Stomach (tissue), 9 donors: ENCODE data around the gene NFATC1. TPM values are rescaled to one million over a fixed set of nuclear protein-coding genes. Genes with fewer than 3 reads are reported as not detected.

Experiments
- DNase-seq, 2 donors: peaks; one replicate each; pipeline versions ENCODE4 v3.0.0 to v3.0.0-alpha.2; 2013 to 2019
- H3K27ac ChIP-seq, 5 donors: fragments of 200-600 bp in 4 of 5; sonication (generic) in 4 of 5; one replicate each; pipeline ENCODE4 v1.5.1; 2013 to 2019; ENCODE audit warnings: mild to moderate bottlenecking in 1 of 5, moderate library complexity in 1 of 5
- H3K27me3 ChIP-seq, 3 donors: fragments of 200-600 bp; sonication (generic); one replicate each; pipeline ENCODE4 v1.5.1; 2017 to 2019; ENCODE audit warnings: mixed run types in 1 of 3
- H3K36me3 ChIP-seq, 4 donors: fragments of 200-600 bp; sonication (generic); 1 replicate in 3 of 4; 2 replicates in 1 of 4; pipeline ENCODE4 v1.5.1; 2016 to 2019
- H3K4me1 ChIP-seq, 4 donors: fragments of 200-600 bp; sonication (generic); one replicate each; pipeline ENCODE4 v1.5.1; 2016 to 2019
- H3K4me3 ChIP-seq, 4 donors: fragments of 200-600 bp; sonication (generic) in 3 of 4; one replicate each; pipeline ENCODE4 v1.5.1; 2016 to 2019; ENCODE audit warnings: mild to moderate bottlenecking in 1 of 4
- H3K9me3 ChIP-seq, 4 donors: fragments of 200-600 bp; sonication (generic); one replicate each; pipeline ENCODE4 v1.5.1; 2016 to 2019
- EP300 ChIP-seq: sonication (generic); formaldehyde crosslinking; IDR thresholded peaks from one replicate; pipeline ENCODE4 v1.6.1; 2017; ENCODE audit warnings: antibody characterized with exemption
- POLR2A ChIP-seq, 4 donors: fragments of 450-650 bp; IDR thresholded peaks; one replicate each; pipeline ENCODE4 v1.6.1; 2016; ENCODE audit warnings: antibody characterized with exemption in 4 of 4, control low read depth in 2 of 4, mild to moderate bottlenecking in 1 of 4, moderate library complexity in 1 of 4
- POLR2AphosphoS5 ChIP-seq, 3 donors: sonication (generic); formaldehyde crosslinking; IDR thresholded peaks; one replicate each; pipeline ENCODE4 v1.6.1; 2016; ENCODE audit warnings: antibody characterized with exemption in 3 of 3
- WGBS, 5 donors: extraction: QIAGEN DNeasy Blood & Tissue Kit in 3 of 5; methylation state at CpG; one replicate each; pipeline versions ENCODE4 v1.1.5 to v1.1.7; 2013 to 2018; 5-methylcytosine and 5-hydroxymethylcytosine counted together
- intact Hi-C: fragments of 100-400 bp; cut with DNase I; formaldehyde crosslinking; loops from one replicate; pipeline ENCODE4 v1.15.1; 2023; ENCODE audit warnings: low total_unique reads
- polyA plus RNA-seq, 3 donors: library from polyadenylated mRNA; stranded (reverse); fragments of 200-250 nt; gene quantifications; one replicate each; pipeline ENCODE4 v1.2.3, GENCODE V29; 2013
- total RNA-seq, 5 donors: library from RNA; depleted of rRNA; stranded (reverse); fragments of >200 nt; gene quantifications; one replicate each; pipeline versions ENCODE4 v1.1.0 to v1.2.3, GENCODE V29; 2014 to 2016
- TF ChIP-seq, protein P1 (sequence below), 7 experiments: fragments of 450-650 bp in 4 of 7; fragments of 200-600 bp in 3 of 7; sonication (generic) in 3 of 7; IDR thresholded peaks; one replicate each; pipeline ENCODE4 v1.5.1; 2016 to 2019; ENCODE audit warnings: antibody characterized with exemption in 7 of 7, control low read depth in 2 of 7, mild to moderate bottlenecking in 1 of 7
- donor health status: healthy with polysubstance abuse.
- donor health status: Bipolar disorder and iron deficiency.
- donor health status: healthy.

Gene NFATC1
- total and polyA plus RNA-seq, 8 donors, result 2.6 to 14.0 (median 6.1) TPM

DNA sequence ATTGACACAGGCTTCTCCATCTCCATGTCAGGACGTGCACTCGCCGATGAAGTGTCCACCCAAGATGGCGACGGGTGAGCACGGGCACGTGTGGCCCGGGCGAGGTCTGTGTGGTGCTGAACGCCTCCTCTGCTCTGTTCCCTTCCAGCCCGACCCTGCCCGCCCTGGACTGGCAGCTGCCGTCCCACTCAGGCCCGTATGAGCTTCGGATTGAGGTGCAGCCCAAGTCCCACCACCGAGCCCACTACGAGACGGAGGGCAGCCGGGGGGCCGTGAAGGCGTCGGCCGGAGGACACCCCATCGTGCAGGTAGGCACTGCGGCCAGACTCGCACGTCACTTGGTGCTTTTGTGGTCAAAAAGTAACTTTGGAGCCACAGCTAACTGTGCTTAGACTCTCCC is 37.7 kb downstream of the NFATC1 start:
- TF ChIP-seq POLR2AphosphoS5 (IDR thresholded peaks at IDR 0.05), result no peak
- TF ChIP-seq, protein P1, sequence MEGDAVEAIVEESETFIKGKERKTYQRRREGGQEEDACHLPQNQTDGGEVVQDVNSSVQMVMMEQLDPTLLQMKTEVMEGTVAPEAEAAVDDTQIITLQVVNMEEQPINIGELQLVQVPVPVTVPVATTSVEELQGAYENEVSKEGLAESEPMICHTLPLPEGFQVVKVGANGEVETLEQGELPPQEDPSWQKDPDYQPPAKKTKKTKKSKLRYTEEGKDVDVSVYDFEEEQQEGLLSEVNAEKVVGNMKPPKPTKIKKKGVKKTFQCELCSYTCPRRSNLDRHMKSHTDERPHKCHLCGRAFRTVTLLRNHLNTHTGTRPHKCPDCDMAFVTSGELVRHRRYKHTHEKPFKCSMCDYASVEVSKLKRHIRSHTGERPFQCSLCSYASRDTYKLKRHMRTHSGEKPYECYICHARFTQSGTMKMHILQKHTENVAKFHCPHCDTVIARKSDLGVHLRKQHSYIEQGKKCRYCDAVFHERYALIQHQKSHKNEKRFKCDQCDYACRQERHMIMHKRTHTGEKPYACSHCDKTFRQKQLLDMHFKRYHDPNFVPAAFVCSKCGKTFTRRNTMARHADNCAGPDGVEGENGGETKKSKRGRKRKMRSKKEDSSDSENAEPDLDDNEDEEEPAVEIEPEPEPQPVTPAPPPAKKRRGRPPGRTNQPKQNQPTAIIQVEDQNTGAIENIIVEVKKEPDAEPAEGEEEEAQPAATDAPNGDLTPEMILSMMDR (IDR thresholded peaks at IDR 0.05), result no peak
- TF ChIP-seq POLR2A (IDR thresholded peaks at IDR 0.05), result no peak
- TF ChIP-seq EP300, result no peak
- Histone ChIP-seq H3K27me3 (no peaks in the 10 kb centered on the region), H3K27ac (no peak overlapping the region), H3K9me3 (no peaks in the 10 kb centered on the region), H3K36me3 (peaks cover 6 to 41% (median 19%) of the 10 kb centered on the region in 4 donors), H3K4me3 (no peak overlapping the region), H3K4me1 (no peaks in the 10 kb centered on the region)
- intact Hi-C loops, result no loop called here
- 81 to 97% (median 95%) methylated on average over 9 to 27 of the region's 27 CpGs for WGBS, 5 donors
- DNase-seq, result no peak

DNA sequence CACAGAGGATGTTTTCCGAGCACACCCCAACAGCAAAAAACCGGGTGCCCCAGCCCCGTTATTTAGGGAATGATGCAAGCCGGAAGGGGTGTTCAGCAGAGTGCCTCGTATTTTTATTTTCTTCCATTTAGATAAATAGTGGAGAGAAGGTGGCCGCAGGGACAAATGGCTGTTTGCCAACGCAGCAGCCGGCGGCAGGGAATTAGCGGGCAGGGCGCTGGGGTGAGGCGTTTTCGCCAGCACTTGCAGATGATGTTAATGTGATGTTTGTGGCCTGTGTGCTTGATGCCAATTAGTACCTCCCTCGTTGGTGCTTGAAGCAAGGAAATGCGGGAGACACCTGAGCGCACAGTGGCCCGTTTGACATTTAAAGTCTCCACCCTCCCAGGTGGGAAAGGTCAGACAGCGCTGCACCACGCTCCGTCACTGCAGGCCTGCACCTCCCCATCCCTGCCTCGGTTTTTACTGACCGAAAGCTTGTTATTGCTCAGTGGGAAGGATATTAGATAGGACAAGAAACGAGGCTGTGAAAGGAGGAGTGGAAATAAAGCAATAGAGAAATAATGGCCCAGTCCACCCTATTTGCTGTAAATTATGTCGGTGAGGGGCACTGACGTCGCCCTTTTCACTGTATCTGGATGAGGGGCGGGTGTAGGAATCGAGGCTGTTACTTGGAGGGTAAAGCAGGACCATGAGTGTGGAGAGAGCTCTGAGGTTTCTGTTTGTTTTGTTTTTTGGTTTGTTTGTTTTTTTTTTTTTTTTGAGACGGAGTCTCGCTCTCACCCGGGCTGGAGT is 39.1 kb downstream of the NFATC1 start:
- intact Hi-C loops, result no loop called here
- Histone ChIP-seq H3K4me3 (no peak overlapping the region), H3K4me1 (peaks cover 0 to 10% (median 0%) of the 10 kb centered on the region in 4 donors), H3K36me3 (peaks cover 6 to 41% (median 21%) of the 10 kb centered on the region in 4 donors), H3K27ac (no peak overlapping the region), H3K9me3 (no peaks in the 10 kb centered on the region), H3K27me3 (no peaks in the 10 kb centered on the region)
- TF ChIP-seq EP300 (no peak), POLR2AphosphoS5 (IDR thresholded peaks at IDR 0.05) (no peak), POLR2A (IDR thresholded peaks at IDR 0.05) (no peak)
- TF ChIP-seq, protein P1 (IDR thresholded peaks at IDR 0.05), result no peak
- no peak for DNase-seq
- 79 to 89% (median 84%) methylated on average over 31 of the region's 31 CpGs for WGBS, 5 donors

GRCh38 chr18:79436556-79437275 is 41.0 kb downstream of the NFATC1 start:
- H3K27ac ChIP-seq, result no peak overlapping the region
- DNase-seq, result no peak
- H3K4me3 ChIP-seq, result no peak overlapping the region
- no peaks in the 10 kb centered on the region for H3K9me3 ChIP-seq
- no peaks in the 10 kb centered on the region for H3K27me3 ChIP-seq
- TF ChIP-seq, protein P1 (IDR thresholded peaks at IDR 0.05), result no peak
- no peak for TF ChIP-seq POLR2AphosphoS5 (IDR thresholded peaks at IDR 0.05)
- TF ChIP-seq POLR2A (IDR thresholded peaks at IDR 0.05), result no peak
- TF ChIP-seq EP300, result no peak
- intact Hi-C loops, result no loop called here
- peaks cover 6 to 41% (median 21%) of the 10 kb centered on the region in 4 donors for H3K36me3 ChIP-seq
- WGBS, 5 donors, result 94 to 96% (median 95%) methylated on average over 31 to 37 of the region's 37 CpGs
- H3K4me1 ChIP-seq, result peaks cover 0 to 10% (median 2%) of the 10 kb centered on the region in 4 donors

GRCh38 chr18:79438089-79438897 is 42.6 kb downstream of the NFATC1 start:
- intact Hi-C loops, result no loop called here
- TF ChIP-seq POLR2A (IDR thresholded peaks at IDR 0.05), result no peak
- TF ChIP-seq EP300, result no peak
- no peak for TF ChIP-seq POLR2AphosphoS5 (IDR thresholded peaks at IDR 0.05)
- TF ChIP-seq, protein P1 (IDR thresholded peaks at IDR 0.05), result no peak
- H3K27me3 ChIP-seq, result no peaks in the 10 kb centered on the region
- H3K9me3 ChIP-seq, result no peaks in the 10 kb centered on the region
- H3K4me3 ChIP-seq, result no peak overlapping the region
- H3K4me1 ChIP-seq, result peaks cover 0 to 10% (median 2%) of the 10 kb centered on the region in 4 donors
- DNase-seq, result no peak
- peaks cover 6 to 33% (median 22%) of the 10 kb centered on the region in 4 donors for H3K36me3 ChIP-seq
- WGBS, 5 donors, result 85 to 95% (median 91%) methylated on average over 34 to 36 of the region's 36 CpGs
- H3K27ac ChIP-seq, result no peak overlapping the region
